Cardiac fibroblast (primary cell): ENCODE data around the gene ZDHHC19.
"Not testable (repeated sequence)": the region's sequence is repeated elsewhere in the genome, so short reads cannot be mapped to it uniquely, and the experiment has no call there.

Source experiments
- DNase-seq, 2 donors: peaks; one replicate each; pipeline versions ENCODE4 v3.0.0 to v3.0.0-alpha.2; 2010; ENCODE audit warnings: low read depth in 2 of 2
- H3K4me3 ChIP-seq, 2 donors: replicated peaks in 1 of 2; 1 replicate in 1 of 2; 2 replicates in 1 of 2; pipeline ENCODE4 v1.5.1; 2011; ENCODE audit warnings: low read depth in 2 of 2, low read length in 2 of 2, mild to moderate bottlenecking in 2 of 2, moderate library complexity in 1 of 2
- CTCF ChIP-seq: IDR thresholded peaks from one replicate; pipeline ENCODE4 v1.5.1; 2011; ENCODE audit warnings: low read depth, mild to moderate bottlenecking, low read length, inconsistent platforms

The ZDHHC19 gene

GRCh38 chr3:196165850-196166249 is 45.4 kb downstream of the ZDHHC19 start:
- no peak overlapping the region for H3K4me3 ChIP-seq
- no peak for TF ChIP-seq CTCF
- no peak for DNase-seq

- DNase-seq, H3K4me3 ChIP-seq: not testable (repeated sequence)
These were observed 46.1 kb downstream of the ZDHHC19 start for GRCh38 chr3:196165006-196165575.

- H3K4me3 ChIP-seq, result no peak overlapping the region
- no peak for DNase-seq
- TF ChIP-seq CTCF, result no peak
These were observed 46.6 kb downstream of the ZDHHC19 start for GRCh38 chr3:196164576-196164975.

- H3K4me3 ChIP-seq, result no peak overlapping the region
- TF ChIP-seq CTCF, result no peak
- DNase-seq, result peak in 1 of 2 donors; percentile 9
These were observed 47.3 kb downstream of the ZDHHC19 start for GRCh38 chr3:196163666-196164493.

GRCh38 chr3:196163212-196163611 is 48.0 kb downstream of the ZDHHC19 start:
- no peak overlapping the region for H3K4me3 ChIP-seq
- no peak for TF ChIP-seq CTCF
- no peak for DNase-seq

- no peak for TF ChIP-seq CTCF
- no peak overlapping the region for H3K4me3 ChIP-seq
- no peak for DNase-seq
These were observed 48.5 kb downstream of the ZDHHC19 start for GRCh38 chr3:196162679-196163078.

GRCh38 chr3:196159952-196160804 is 51.0 kb downstream of the ZDHHC19 start:
- H3K4me3 ChIP-seq, result no peak overlapping the region
- peak; percentile 67 to 70 for DNase-seq
- TF ChIP-seq CTCF, result no peak
